Measurements from ENCODE around the gene DISP3.
A peak's percentile ranks its signal among the peaks of the same experiment; 100 is the strongest.

The DISP3 gene

GRCh38 chr1:11486231-11487009, 7.5 kb downstream of the DISP3 start:
- no peak for DNase-seq (ENCODE audit: low spot score)

GRCh38 chr1:11487196-11487751, 8.3 kb downstream of the DISP3 start:
- DNase-seq (ENCODE audit: low spot score), result no peak

GRCh38 chr1:11488201-11488770, 9.3 kb downstream of the DISP3 start:
- DNase-seq (ENCODE audit: low spot score), result no peak

GRCh38 chr1:11488966-11489625, 10.1 kb downstream of the DISP3 start:
- no peak for DNase-seq (ENCODE audit: low spot score)

- DNase-seq (ENCODE audit: low spot score), result no peak
Measured at GRCh38 chr1:11492235-11492634, 13.3 kb downstream of the DISP3 start.

- no peak for DNase-seq (ENCODE audit: low spot score)
Measured at GRCh38 chr1:11493972-11494655, 15.2 kb downstream of the DISP3 start.

GRCh38 chr1:11494771-11495170, 15.8 kb downstream of the DISP3 start:
- no peak for DNase-seq (ENCODE audit: low spot score)

- DNase-seq (ENCODE audit: low spot score), result no peak
Measured at GRCh38 chr1:11495579-11495978, 16.6 kb downstream of the DISP3 start.

GRCh38 chr1:11496551-11497080, 17.7 kb downstream of the DISP3 start:
- no peak for DNase-seq (ENCODE audit: low spot score)

- DNase-seq (ENCODE audit: low spot score), result no peak
Measured at GRCh38 chr1:11498956-11499594, 20.1 kb downstream of the DISP3 start.

GRCh38 chr1:11499601-11500331, 20.8 kb downstream of the DISP3 start:
- DNase-seq (ENCODE audit: low spot score), result peak; percentile 64

- no peak for DNase-seq (ENCODE audit: low spot score)
Measured at GRCh38 chr1:11500881-11501280, 21.9 kb downstream of the DISP3 start.

GRCh38 chr1:11501491-11501897, 22.5 kb downstream of the DISP3 start:
- no peak for DNase-seq (ENCODE audit: low spot score)

- no peak for DNase-seq (ENCODE audit: low spot score)
Measured at GRCh38 chr1:11501906-11502485, 23.0 kb downstream of the DISP3 start.

GRCh38 chr1:11502516-11502915, 23.6 kb downstream of the DISP3 start:
- DNase-seq (ENCODE audit: low spot score), result no peak

GRCh38 chr1:11504599-11504998, 25.6 kb downstream of the DISP3 start:
- no peak for DNase-seq (ENCODE audit: low spot score)

GRCh38 chr1:11505591-11506538, 26.9 kb downstream of the DISP3 start:
- no peak for DNase-seq (ENCODE audit: low spot score)

- peak; percentile 13 for DNase-seq (ENCODE audit: low spot score)
Measured at GRCh38 chr1:11507309-11507708, 28.4 kb downstream of the DISP3 start.

- no peak for DNase-seq (ENCODE audit: low spot score)
Measured at GRCh38 chr1:11513681-11514080, 34.7 kb downstream of the DISP3 start.

Measured in globus pallidus (tissue), 1 donor.